DMS153 treated with DMSO at 0.1 percent for 48 hours (cell line): Measurements from ENCODE around the gene DIRAS3.
"Not testable (repeated sequence)": the region's sequence is repeated elsewhere in the genome, so short reads cannot be mapped to it uniquely, and the experiment has no call there.

Experiments used
- DNase-seq: peaks from one replicate; lab custom pipeline; 2025; ENCODE audit not compliant: unreplicated experiment; lab: John Stamatoyannopoulos, UW

The DIRAS3 gene

DNA sequence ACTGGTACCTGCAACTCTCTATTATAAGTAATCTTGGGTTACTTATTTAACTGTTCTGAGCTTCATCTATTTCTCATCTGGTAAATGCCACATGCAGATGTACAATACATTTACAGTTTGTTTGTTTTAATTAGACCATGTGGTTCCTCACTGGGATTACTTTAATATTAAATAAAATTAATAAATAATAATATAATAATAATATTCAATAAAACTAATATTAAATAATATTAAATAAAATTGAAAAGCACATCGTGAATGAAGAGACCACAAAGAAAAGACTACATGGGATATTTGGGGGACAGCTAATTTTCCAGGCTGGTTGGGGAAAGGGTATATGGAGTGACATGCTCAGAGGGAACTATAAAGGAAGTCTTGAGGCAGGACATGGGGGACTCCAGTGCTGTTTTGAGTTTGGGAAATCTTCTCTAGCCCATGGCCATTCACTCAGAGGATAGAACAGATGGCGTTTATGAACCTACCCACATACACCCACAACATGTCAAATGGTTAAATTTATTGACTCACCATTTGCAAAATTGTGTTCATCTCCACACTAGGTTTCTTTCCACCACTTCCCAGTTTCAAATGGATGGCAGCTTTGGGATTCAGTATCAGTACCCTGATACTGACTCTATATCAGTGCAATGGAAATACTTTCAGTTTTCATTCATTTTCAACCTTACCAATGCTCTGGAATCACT, 25.6 kb downstream of the DIRAS3 start:
- no peak for DNase-seq

GRCh38 chr1:68016381-68016780, 34.0 kb downstream of the DIRAS3 start:
- DNase-seq: no peak

- DNase-seq: no peak
Measured at GRCh38 chr1:68015971-68016370, 34.5 kb downstream of the DIRAS3 start.

DNA sequence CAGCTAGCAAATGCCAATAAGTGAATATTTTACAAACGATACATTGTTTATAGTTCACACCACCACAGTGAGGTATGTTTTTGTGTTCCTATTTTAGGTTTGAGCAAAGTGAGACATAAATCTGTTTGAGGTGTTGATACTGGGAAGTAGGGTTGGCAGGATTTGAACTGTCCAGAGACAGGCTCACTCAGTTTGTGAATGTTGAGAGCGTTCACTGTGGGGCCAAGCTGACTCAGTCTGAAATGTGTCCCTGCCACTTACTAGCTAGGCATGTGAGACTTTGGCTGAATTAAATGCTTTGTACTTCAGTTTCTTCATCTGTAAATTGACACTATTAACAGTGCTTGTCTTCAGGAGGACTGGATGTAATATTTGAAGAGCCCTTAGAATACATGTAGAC, 35.1 kb downstream of the DIRAS3 start:
- DNase-seq: no peak

GRCh38 chr1:68013351-68013750, 37.1 kb downstream of the DIRAS3 start:
- no peak for DNase-seq

- no peak for DNase-seq
Measured at GRCh38 chr1:68011657-68012375, 38.6 kb downstream of the DIRAS3 start.

- no peak for DNase-seq
Measured at GRCh38 chr1:68010543-68010942, 39.9 kb downstream of the DIRAS3 start.

DNA sequence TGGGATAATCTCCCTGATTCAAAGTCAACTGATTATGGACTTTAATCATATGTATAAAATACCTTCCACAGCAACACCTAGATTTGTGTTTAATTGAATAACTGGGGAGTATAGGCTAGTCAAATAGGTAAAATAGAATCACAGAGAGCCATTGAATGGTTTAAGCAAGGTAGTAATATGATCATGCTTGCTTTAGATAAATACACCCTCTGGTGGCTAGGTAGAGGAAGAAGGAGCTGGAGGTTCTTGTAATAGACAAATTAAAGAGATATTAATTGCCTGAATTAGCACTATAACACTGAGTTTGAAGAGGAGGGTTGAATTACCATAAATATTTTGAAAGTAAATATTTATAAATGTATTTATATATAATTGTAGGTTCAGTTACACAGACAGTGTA, 40.3 kb downstream of the DIRAS3 start:
- DNase-seq: no peak

GRCh38 chr1:68003626-68004025, 46.8 kb downstream of the DIRAS3 start:
- DNase-seq: not testable (repeated sequence)

DNA sequence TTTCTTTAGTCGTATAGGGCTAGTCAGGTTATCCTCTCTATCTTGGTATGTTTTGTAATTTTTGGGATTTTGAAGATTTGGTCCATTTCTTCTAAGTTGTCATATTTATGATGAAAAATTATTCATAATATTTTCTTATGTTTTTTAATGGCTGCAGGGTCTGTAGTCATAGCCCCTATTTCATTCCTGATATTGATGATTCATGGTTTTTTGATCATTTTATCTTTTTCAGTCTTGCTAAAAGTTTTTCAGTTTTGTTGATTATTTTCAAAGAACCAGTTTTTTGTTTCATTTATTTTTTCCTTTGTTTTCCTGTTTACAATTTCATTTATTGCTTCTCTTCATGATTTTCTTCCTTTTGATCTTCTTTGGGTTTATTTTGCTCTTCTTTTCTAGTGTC, 50.2 kb downstream of the DIRAS3 start:
- DNase-seq: no peak

DNA sequence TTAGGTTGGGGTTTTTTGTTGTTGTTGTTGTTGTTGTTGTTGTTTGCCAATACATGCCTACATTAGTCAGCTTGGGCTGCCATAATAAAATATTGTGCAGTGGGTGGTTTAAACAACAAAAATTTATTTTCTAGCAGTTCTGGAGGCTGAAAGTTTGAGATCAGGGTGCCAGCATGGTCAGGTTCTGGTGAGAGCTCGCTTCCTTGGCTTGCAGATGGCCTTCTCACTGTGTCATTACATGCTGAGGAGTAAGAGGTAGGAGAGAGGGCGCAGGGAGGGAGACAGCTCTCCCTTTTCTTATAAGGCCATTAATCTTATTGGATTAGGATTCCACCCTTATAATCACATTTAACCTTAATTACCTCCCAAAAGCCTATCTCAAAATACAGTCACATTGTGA, 52.7 kb downstream of the DIRAS3 start:
- DNase-seq: no peak
